GDM1 (cell line): ENCODE results near the gene NXPH4.

Experiments
- DNase-seq: peaks from one replicate; lab custom pipeline; 2025; lab: John Stamatoyannopoulos, UW

NXPH4 gene

GRCh38 chr12:57232156-57232756, 15.7 kb downstream of the NXPH4 start:
- DNase-seq = no peak

GRCh38 chr12:57233357-57234232, 17.0 kb downstream of the NXPH4 start:
- no peak for DNase-seq

DNA sequence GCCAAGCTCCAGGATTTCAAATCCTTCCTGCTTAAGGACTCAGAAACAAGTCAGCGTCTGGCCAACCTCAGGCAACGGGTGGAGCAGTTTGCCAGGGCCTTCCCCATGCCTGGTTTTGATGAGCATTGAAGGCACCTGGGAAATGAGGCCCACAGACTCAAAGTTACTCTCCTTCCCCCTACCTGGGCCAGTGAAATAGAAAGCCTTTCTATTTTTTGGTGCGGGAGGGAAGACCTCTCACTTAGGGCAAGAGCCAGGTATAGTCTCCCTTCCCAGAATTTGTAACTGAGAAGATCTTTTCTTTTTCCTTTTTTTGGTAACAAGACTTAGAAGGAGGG, 17.6 kb downstream of the NXPH4 start:
- DNase-seq = no peak

DNA sequence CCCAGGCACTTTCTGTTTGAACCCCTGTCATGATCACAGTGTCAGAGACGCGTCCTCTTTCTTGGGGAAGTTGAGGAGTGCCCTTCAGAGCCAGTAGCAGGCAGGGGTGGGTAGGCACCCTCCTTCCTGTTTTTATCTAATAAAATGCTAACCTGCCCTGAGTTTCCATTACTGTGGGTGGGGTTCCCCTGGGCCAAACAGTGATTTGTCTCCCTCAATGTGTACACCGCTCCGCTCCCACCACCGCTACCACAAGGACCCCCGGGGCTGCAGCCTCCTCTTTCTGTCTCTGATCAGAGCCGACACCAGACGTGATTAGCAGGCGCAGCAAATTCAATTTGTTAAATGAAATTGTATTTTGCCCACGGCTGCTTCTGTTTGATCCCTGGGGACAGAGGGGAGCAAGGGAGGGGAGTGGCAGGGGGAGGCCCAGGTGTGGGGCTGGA, 18.0 kb downstream of the NXPH4 start:
- no peak for DNase-seq

DNA sequence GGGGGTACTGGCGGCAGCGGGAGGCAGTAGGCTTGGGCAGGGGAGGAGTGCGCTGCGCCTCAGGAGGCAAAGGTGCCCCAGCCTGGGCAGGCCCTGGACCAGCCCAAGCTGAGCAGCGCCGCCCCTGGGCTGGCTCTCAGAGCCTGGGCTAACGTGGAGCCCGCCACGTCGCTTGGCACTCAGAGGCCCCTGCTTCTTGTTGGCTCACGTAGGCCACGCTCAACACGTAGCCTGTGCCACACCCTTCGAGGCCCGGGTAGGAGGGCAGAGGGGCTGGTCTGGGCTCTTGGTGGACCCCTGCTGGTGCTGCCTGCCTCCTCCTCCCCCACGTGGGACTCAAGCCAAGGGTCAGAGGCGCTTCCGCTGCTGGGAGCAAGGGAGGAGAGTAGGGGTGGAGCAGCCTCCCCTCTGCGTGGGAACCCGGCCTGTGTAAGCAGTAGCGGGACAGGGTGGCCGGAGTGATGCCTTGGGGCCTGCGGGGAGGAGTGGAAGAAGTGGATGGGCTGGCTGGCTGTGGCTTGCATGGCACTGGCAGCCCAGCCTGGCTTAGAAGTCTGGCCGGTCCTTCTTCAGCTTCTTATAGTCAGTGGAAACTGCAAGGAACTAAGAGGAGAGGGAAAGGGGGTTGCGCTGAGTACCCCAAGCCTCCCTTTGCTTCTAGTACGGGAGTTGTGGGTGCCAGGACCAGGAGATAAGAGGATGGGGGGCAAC, 18.6 kb downstream of the NXPH4 start:
- no peak for DNase-seq

DNA sequence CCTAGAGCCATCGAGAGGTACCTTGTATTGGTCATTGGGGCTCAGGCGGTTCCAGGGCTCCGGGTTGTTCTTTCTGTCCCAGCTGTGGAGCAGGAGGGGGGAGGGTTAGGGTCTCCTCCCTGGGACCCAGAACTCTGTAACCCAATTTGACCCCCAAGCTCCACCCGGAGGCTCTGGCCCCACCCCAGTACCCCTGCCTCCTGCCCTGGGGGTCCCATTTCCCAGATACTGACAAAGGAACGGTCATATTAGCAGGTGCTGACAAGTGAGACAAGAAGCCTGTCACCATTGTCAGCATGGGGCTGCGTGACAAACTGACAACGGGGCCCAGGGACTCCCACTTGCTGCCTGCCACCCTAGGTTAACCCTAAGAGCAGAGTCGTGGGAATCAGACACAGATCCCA, 19.1 kb downstream of the NXPH4 start:
- DNase-seq = no peak

DNA sequence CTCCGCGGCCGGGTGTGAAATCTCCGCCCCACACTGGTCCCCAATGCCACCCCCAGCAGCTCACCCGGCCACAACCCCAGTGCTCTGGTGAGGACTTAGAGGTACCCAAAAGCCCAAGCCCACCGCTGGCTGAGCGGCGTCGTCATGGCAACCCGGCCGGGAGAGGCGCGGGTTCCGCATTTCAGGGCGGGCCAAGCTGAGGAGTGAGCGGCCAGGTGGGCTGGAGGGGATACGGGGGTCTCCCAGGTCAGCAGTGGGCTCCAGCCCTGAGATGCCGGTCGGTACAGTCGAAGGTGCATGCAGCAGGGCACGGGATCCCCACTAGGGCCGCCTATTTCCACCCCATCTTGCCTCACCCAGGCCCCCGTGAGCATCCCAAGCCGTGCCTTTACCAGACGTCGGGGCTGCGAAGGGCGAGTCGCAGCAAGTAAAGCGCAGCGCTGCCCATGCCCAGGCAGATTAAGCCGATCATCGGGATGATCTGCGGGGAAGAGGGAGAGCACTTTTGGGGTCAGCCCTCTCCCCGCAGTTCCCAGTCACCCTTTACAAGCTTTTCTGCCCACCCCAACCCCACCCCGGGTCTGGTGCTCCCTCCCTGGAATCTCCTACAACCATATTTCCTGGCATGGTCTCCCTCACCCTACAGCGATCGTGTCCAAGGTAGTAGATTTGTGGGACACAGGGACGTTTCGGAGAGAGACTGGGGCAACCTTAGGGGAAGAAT, 19.8 kb downstream of the NXPH4 start:
- DNase-seq = no peak

GRCh38 chr12:57236925-57237595, 20.5 kb downstream of the NXPH4 start:
- DNase-seq = no peak

DNA sequence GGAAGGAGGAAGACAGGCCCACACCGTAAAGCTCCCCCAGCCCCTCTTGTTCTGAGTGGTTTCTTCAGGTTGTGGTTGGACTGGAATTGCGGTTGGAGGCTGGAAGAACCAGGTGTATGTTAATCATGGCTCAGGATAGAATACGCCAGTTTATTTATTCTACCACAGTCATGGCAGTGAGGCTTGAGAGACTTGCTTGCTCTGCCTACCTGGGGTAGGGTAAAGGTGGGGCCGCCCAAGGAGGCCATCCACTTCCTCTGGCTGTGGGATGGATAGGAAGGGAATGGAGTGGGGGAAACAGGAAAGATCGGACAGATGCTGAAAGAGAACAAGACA, 21.0 kb downstream of the NXPH4 start:
- no peak for DNase-seq

GRCh38 chr12:57237932-57238853, 21.6 kb downstream of the NXPH4 start:
- no peak for DNase-seq

- peak; percentile 76 for DNase-seq
Observed at GRCh38 chr12:57238854-57239554, 22.4 kb downstream of the NXPH4 start.

GRCh38 chr12:57239587-57240065, 23.0 kb downstream of the NXPH4 start:
- DNase-seq = no peak

DNA sequence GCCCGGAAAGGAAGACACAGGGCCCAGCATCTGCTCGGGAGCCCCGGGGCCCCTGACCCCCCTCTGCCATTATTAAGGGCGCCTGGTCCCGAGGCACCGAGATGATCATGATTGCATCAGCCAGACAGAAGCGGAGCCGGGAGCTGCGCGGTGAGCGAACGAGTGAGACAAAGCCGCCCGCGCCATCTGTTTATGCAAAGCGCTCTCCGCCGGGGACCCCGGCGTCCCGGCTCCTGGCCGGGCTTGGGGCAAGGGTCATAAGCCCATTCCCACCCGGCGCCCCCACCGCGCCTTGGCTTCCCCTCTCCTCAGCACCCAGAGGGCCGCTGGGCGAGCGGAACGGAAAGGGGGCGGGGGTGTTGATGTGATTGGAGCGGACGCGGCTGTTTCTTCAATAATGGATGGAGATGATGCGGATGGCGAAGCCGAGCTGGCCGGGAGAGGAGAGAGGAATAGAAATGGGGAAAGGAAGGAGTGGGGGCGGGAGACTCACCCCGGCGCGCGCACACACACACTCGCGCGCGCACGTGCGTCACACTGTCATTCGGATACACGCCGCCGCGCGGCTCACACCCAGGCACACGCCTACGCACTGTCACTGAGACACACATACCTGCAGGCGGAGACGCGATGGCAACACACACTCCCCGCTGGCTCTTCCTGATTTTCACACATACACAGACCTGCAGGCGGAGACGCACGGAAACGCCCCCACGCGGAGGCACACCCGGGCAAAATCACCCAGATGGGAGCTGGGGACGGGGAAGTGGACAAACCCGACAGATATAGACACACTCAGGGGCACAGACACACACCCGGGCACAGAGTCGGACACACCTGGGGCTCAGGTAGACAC, 23.7 kb downstream of the NXPH4 start:
- no peak for DNase-seq

GRCh38 chr12:57240926-57241401, 24.4 kb downstream of the NXPH4 start:
- no peak for DNase-seq

DNA sequence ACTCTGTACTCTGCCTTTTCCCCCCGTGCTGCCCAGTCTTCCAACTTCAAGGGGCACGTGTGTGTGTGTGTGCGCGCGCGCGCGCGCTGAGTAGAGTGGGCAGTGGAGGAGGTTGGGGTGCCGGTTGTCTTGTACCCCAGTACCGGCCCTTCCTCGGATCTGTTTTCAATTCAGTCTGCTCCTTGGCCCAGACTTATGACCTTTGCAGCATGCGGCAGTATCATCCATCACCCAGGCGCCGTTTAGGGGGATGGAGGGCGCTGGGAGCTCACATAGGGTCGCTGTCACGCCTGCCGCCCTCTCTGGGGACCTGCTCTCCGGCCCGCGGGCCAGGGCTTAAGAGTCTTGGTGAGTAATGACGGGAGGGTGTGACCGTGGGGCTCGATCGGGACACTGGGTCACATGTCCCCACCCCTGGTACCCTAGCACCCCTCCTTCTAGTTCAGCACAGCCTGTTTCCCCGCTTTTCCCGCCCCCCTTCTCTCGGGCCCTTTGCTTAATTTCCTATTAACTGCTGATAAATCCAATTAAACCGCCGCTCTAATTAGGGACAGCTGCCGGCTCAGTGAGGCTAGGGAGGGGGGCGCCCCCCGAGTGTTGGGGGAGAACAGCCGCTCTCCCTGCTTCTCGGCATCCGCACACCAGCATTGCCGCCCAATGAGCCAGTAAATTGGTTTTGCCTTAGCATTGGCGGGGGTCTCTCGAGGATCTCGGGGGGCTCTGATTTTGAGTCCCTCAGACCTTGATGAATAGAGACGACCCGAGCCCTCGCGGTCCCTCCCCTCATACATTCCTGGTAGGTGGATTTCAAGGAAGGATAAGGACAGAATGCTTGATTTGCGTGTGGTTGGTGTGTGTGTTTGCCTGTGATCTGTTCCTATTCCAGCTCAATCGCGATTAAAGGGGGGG, 25.1 kb downstream of the NXPH4 start:
- DNase-seq = no peak

DNA sequence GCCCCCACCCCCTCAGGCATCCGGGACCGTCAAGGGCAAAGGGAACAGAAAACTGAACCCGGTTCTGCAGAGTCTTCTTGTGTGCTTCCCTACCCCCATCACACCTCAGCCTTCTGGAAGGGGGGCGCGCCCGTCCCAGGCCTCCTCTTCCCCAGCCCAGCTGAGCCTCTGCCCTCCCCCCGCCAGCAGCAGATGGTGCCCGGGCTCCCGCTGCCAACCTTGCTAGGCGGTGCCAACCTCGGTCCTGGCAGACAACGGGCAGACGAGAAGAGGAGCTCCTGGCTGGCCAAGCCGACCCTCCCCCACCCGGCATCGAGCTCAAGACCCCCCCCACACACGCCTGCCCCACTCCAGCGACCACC, 25.7 kb downstream of the NXPH4 start:
- no peak for DNase-seq

- peak; percentile 22 for DNase-seq
Observed at GRCh38 chr12:57242691-57243454, 26.3 kb downstream of the NXPH4 start.
